ENCODE results near the gene TBX3. TPM values are rescaled to one million over a fixed set of nuclear protein-coding genes. Genes with fewer than 3 reads are reported as not detected.

TBX3 gene
- total and polyA plus RNA-seq, 10 of the 15 experiments (the other 5 are each of a cell fraction or from before 2014, with no cell fraction given) = 0.04 to 0.28 (median 0.08) TPM; not detected in 7

GRCh38 chr12:114682106-114682784, 1.7 kb downstream of the TBX3 start:
- ATAC-seq (no peak), DNase-seq (ENCODE audit: low read depth, low spot score) (no peak), FAIRE-seq (no peak)
- TF ChIP-seq SKIL (IDR thresholded peaks at IDR 0.05; ENCODE audit: low read depth, poor library complexity, severe bottlenecking) = no peak
- TF ChIP-seq USF1 (IDR thresholded peaks at IDR 0.05; ENCODE audit: borderline replicate concordance, extremely low read length, insufficient read depth, low read depth, low read length) = no peak
- no peak for TF ChIP-seq EP300 (IDR thresholded peaks at IDR 0.05; ENCODE audit: borderline replicate concordance in 1 of 2, control insufficient read depth in 1 of 2, low read depth in 2 of 2, low read length in 2 of 2)
- TF ChIP-seq BMI1 (IDR thresholded peaks at IDR 0.05; ENCODE audit: borderline replicate concordance) = no peak
- TF ChIP-seq BCL3 (IDR thresholded peaks at IDR 0.05; ENCODE audit: borderline replicate concordance, insufficient read depth, low read depth, low read length, poor library complexity, severe bottlenecking) = no peak
- no peak for TF ChIP-seq RAD51 (IDR thresholded peaks at IDR 0.05)
- no peak for TF ChIP-seq TARDBP (IDR thresholded peaks at IDR 0.05; ENCODE audit: borderline replicate concordance)
- TF ChIP-seq ATF3 (IDR thresholded peaks at IDR 0.05; ENCODE audit: borderline replicate concordance, extremely low read depth, low read depth, low read length) = no peak
- TF ChIP-seq CHD1 (IDR thresholded peaks at IDR 0.05; ENCODE audit: low read depth, low read length) = no peak
- no peak for TF ChIP-seq PML (IDR thresholded peaks at IDR 0.05; ENCODE audit: low read length)
- TF ChIP-seq ATF7 (IDR thresholded peaks at IDR 0.05; ENCODE audit: low read depth) = no peak
- TF ChIP-seq RUNX3 (IDR thresholded peaks at IDR 0.05; ENCODE audit: low read length) = no peak
- TF ChIP-seq CBX3 (IDR thresholded peaks at IDR 0.05; ENCODE audit: borderline replicate concordance, low read depth) = no peak
- TF ChIP-seq MTA2 (IDR thresholded peaks at IDR 0.05; ENCODE audit: low read depth) = no peak
- no peak for TF ChIP-seq STAT1 (conservative IDR thresholded peaks at IDR 0.05)
- TF ChIP-seq TBL1XR1 (IDR thresholded peaks at IDR 0.05; ENCODE audit: low read depth, low read length) = no peak
- no peak for TF ChIP-seq ZNF217 (IDR thresholded peaks at IDR 0.05)
- Histone ChIP-seq H2AFZ (ENCODE audit: control insufficient read depth, low read depth, low read length) (no peak overlapping the region), H3K4me2 (ENCODE audit: control insufficient read depth, insufficient read depth) (no peak overlapping the region), H3K4me1 (ENCODE audit: control insufficient read depth, insufficient read depth, low read length) (no peaks in the 10 kb centered on the region), H3K79me2 (ENCODE audit: control insufficient read depth, insufficient read depth, low read length) (no peaks in the 10 kb centered on the region), H3K4me3 (no peak overlapping the region), H3K9ac (ENCODE audit: control insufficient read depth, insufficient read depth, low read length) (no peak overlapping the region), H4K20me1 (ENCODE audit: control insufficient read depth, insufficient read depth) (no peaks in the 10 kb centered on the region), H3K9me3 (replicated peaks; ENCODE audit: control insufficient read depth, insufficient read depth, low read length) (peaks cover 1% of the 10 kb centered on the region; the same call in 1 of the 3 replicates), H3K27me3 (replicated peaks in 1 of 2; ENCODE audit: control insufficient read depth in 2 of 2, insufficient read depth in 2 of 2, low read length in 1 of 2) (peaks cover 2 to 25% of the 10 kb centered on the region in 2 experiments), H3K27ac (ENCODE audit: control insufficient read depth, insufficient read depth) (no peak overlapping the region), H3K36me3 (ENCODE audit: control insufficient read depth in 2 of 2, insufficient read depth in 2 of 2, low read length in 1 of 2) (no peaks in the 10 kb centered on the region)
- WGBS (ENCODE audit: insufficient coverage, insufficient replicate concordance, low lambda C conversion rate, missing lambda C conversion rate) = 17% methylated on average over 10 of the region's 10 CpGs
- ChIA-PET POLR2A (no interaction called here), SMC1A (ENCODE audit: uncharacterized antibody, unreplicated experiment) (no interaction called here), CTCF (no interaction called here), RAD21 (ENCODE audit: unreplicated experiment) (no interaction called here)
- no TSS peak for BruUV-seq (replicated peaks)
- intact Hi-C loops (cut with micrococcal nuclease; ENCODE audit: unreplicated experiment) (no loop called here), in situ Hi-C loops (cut with MboI) (no loop called here)
